AG09309 (cell line): Measurements from ENCODE around the gene BRI3BP.

Experiments
- DNase-seq: peaks from one replicate; pipeline ENCODE4 v3.0.0-alpha.2; 2010; ENCODE audit warnings: low read depth
- H3K4me3 ChIP-seq: 2 replicates; pipeline ENCODE4 v1.5.1; 2011; ENCODE audit warnings: mild to moderate bottlenecking, low read depth, low read length, moderate library complexity; ENCODE audit not compliant: control insufficient read depth
- TF ChIP-seq, protein P1 (sequence below): IDR thresholded peaks from 2 replicates; pipeline ENCODE4 v1.5.1; 2011; ENCODE audit warnings: mild to moderate bottlenecking, low read depth, low read length, inconsistent platforms; ENCODE audit not compliant: insufficient read depth, control insufficient read depth; ENCODE audit errors: missing control alignments

BRI3BP gene

DNA sequence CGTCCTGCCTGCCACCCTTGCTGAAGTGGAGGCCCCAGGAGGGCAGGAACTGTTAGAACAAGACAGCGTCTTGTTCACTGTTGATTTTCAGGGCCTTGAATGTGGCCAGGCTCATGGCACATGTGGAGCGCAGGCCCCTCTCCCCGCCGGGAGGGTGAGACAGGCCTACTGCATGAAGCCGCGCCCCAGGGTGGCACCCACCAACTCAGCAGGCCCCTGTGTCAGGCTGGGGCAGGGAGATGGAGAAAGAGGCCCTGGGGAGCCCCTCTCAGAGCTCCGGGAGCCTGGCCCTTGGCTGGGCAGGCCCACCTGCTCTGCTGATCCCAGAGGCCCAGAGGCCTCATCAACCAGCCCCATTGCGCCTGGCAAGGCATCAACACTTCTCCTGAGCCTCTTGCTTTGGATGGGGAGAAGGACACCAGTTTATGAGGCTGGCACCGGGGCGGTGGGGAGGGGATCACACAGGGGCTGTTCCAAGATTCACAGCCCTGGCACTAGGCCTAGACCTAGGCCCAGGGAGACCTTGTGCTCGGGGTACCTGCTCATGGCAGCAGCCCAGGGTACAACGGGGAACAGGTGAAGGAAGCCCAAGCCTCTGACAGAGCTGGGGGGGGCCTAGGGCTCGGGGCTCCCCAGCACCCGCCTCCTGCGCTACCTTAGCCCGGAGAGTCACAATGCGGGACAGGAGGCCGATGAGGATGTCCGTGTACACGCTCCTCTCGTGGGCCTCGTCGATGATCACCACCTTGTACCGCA is 22.6 kb upstream of the BRI3BP start:
- no peak overlapping the region for H3K4me3 ChIP-seq
- no peak for DNase-seq
- TF ChIP-seq, protein P1, sequence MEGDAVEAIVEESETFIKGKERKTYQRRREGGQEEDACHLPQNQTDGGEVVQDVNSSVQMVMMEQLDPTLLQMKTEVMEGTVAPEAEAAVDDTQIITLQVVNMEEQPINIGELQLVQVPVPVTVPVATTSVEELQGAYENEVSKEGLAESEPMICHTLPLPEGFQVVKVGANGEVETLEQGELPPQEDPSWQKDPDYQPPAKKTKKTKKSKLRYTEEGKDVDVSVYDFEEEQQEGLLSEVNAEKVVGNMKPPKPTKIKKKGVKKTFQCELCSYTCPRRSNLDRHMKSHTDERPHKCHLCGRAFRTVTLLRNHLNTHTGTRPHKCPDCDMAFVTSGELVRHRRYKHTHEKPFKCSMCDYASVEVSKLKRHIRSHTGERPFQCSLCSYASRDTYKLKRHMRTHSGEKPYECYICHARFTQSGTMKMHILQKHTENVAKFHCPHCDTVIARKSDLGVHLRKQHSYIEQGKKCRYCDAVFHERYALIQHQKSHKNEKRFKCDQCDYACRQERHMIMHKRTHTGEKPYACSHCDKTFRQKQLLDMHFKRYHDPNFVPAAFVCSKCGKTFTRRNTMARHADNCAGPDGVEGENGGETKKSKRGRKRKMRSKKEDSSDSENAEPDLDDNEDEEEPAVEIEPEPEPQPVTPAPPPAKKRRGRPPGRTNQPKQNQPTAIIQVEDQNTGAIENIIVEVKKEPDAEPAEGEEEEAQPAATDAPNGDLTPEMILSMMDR: no peak

DNA sequence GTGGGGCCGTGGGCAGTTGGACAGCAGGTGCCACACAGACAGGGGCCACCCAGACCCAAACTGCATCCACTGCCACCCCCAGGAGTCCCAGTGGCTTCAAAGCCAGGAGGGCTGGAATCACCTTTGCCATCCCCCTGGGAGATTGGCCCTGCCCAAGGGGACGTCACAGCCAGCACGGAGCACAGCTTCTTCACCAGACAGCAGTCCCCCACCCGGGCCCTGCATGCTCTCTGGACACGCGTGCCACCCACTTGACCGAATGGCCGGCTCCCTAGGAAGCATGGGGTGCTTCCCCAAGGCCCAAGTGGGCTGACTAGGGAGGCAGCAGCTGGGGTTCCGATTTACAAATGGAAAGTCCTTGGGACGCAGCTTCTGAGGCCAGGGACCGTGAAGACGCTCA is 21.8 kb upstream of the BRI3BP start:
- DNase-seq: no peak
- H3K4me3 ChIP-seq: no peak overlapping the region
- TF ChIP-seq, protein P1: no peak

DNA sequence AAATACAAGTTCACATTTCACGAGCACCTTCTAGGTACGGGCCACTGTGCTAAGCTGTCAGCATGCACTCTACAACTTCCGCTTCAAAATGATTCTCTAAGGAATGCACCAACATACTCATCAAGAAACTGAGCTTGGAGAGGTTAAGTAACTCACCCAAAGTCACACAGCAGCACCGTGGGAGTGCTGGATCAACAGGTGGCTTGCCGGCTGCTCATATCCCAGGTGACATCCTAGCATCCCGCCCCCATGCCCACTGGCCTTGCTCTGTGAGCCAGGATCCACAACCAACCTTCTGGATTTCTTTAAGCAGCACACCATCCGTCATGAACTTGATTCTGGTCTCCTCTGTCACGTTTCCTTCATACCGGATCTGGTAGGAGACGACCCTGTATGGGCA is 21.2 kb upstream of the BRI3BP start:
- no peak for DNase-seq
- TF ChIP-seq, protein P1: no peak
- H3K4me3 ChIP-seq: no peak overlapping the region

DNA sequence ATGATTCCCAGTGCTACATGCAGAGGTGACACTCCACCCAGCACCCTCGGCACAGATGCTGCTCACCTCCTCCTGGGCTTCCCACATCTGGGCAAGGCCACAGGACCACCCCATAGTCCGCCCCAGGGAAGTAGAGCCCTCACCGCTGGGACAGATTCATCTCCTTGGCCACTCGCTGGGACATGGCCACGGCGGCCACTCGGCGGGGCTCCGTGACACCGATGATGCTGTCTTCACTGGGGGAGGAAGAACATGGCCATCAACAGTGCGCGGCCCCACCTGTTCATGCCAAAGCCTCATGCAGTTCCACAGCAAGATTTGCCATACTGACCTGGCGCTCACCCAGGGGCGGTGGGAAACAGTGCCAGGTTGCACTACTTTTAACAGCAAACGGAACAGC is 18.2 kb upstream of the BRI3BP start:
- H3K4me3 ChIP-seq: no peak overlapping the region
- no peak for DNase-seq
- TF ChIP-seq, protein P1: no peak

DNA sequence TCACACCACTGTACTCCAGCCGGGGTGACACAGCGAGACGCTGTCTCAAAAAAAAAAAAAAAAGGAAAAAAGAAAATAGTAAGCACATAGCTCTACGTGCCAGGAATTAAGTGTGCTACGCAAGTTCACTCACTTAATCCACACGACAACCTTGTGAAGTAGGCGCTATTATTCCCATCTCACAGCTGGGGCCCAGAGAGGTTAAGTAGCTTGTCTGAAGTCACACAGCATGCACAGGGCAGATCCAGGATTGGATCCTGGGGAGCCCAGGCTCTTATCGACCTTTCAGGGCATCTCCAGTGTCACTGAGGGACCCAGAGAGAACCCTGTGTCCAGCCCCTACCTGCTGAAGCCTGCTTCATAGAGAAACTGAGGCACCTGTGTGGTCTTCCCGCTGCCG is 16.4 kb upstream of the BRI3BP start:
- TF ChIP-seq, protein P1: no peak

DNA sequence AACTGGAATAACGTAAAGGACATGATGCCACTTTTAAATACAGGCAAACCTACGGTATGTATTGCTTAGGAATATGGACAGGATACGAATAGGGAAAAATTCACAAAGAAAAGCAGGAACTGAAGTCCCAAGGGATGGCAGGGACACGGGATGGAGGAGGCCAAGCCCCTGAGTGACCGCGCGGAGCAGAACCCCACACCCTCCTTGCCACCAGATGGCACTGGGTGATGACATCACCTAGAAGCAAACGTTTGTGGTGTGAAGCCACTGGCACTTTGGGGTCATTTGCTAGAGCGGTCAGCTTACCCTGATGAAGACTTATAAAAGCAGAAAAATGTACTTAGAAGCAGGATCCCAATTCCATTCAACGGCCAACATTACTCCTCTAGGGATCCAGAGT is 13.9 kb upstream of the BRI3BP start:
- DNase-seq: no peak
- no peak overlapping the region for H3K4me3 ChIP-seq
- TF ChIP-seq, protein P1: no peak

More for the DNA sequence above, 16.4 kb upstream of the BRI3BP start:
- no peak for DNase-seq
- H3K4me3 ChIP-seq: no peak overlapping the region
